ENCODE results near the gene DEDD. TPM values are rescaled to one million over a fixed set of nuclear protein-coding genes. Genes with fewer than 3 reads are reported as not detected.

DEDD gene
- total and polyA plus RNA-seq, 2 of the 13 experiments (the other 11 are each of a cell fraction or from before 2014, with no cell fraction given) = 12.6 to 27.8 TPM

- TF ChIP-seq KLF15 (CRISPR knock-in tag; IDR thresholded peaks at IDR 0.05; ENCODE audit: borderline replicate concordance) (no peak; the same call in 1 of the 2 replicates), ZSCAN31 (CRISPR knock-in tag; IDR thresholded peaks at IDR 0.05; ENCODE audit: low read depth) (peak; percentile 85), SSRP1 (CRISPR knock-in tag; IDR thresholded peaks at IDR 0.05) (no peak), MXD1 (CRISPR knock-in tag; IDR thresholded peaks at IDR 0.05) (peak; percentile 76), ZNF530 (CRISPR knock-in tag; IDR thresholded peaks at IDR 0.05; ENCODE audit: low read depth) (no peak), YY1 (IDR thresholded peaks at IDR 0.05; ENCODE audit: insufficient read depth, insufficient replicate concordance, low read depth, low read length) (peak; percentile 52), EZH2 (conservative IDR thresholded peaks at IDR 0.05; ENCODE audit: low read depth, low read length) (no peak), ZNF616 (CRISPR knock-in tag; IDR thresholded peaks at IDR 0.05; ENCODE audit: low read depth) (no peak), NCOA1 (CRISPR knock-in tag; IDR thresholded peaks at IDR 0.05) (no peak), DMAP1 (CRISPR knock-in tag; IDR thresholded peaks at IDR 0.05) (no peak), MTF2 (CRISPR knock-in tag; IDR thresholded peaks at IDR 0.05; ENCODE audit: borderline replicate concordance) (no peak), HDAC1 (CRISPR knock-in tag; IDR thresholded peaks at IDR 0.05) (peak; percentile 64), PCBP2 (optimal IDR thresholded peaks at IDR 0.05; ENCODE audit: low read depth, low read length, poor library complexity, severe bottlenecking) (no peak), SMYD3 (CRISPR knock-in tag; IDR thresholded peaks at IDR 0.05) (peak; percentile 23; the same call in 1 of the 2 replicates), ZSCAN9 (CRISPR knock-in tag; IDR thresholded peaks at IDR 0.05; ENCODE audit: borderline replicate concordance) (no peak), PAWR (CRISPR knock-in tag; IDR thresholded peaks at IDR 0.05; ENCODE audit: borderline replicate concordance) (no peak), CBFB (CRISPR knock-in tag; IDR thresholded peaks at IDR 0.05) (no peak), ZNF749 (CRISPR knock-in tag; IDR thresholded peaks at IDR 0.05; ENCODE audit: borderline replicate concordance) (no peak), ZNF839 (CRISPR knock-in tag; IDR thresholded peaks at IDR 0.05; ENCODE audit: borderline replicate concordance) (no peak), ZNF235 (CRISPR knock-in tag; IDR thresholded peaks at IDR 0.05; ENCODE audit: borderline replicate concordance) (no peak)
- TF ChIP-seq, protein P1, sequence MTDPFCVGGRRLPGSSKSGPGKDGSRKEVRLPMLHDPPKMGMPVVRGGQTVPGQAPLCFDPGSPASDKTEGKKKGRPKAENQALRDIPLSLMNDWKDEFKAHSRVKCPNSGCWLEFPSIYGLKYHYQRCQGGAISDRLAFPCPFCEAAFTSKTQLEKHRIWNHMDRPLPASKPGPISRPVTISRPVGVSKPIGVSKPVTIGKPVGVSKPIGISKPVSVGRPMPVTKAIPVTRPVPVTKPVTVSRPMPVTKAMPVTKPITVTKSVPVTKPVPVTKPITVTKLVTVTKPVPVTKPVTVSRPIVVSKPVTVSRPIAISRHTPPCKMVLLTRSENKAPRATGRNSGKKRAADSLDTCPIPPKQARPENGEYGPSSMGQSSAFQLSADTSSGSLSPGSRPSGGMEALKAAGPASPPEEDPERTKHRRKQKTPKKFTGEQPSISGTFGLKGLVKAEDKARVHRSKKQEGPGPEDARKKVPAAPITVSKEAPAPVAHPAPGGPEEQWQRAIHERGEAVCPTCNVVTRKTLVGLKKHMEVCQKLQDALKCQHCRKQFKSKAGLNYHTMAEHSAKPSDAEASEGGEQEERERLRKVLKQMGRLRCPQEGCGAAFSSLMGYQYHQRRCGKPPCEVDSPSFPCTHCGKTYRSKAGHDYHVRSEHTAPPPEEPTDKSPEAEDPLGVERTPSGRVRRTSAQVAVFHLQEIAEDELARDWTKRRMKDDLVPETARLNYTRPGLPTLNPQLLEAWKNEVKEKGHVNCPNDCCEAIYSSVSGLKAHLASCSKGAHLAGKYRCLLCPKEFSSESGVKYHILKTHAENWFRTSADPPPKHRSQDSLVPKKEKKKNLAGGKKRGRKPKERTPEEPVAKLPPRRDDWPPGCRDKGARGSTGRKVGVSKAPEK (CRISPR knock-in tag; IDR thresholded peaks at IDR 0.05; ENCODE audit: borderline replicate concordance) = no peak
- TF ChIP-seq, protein P2, sequence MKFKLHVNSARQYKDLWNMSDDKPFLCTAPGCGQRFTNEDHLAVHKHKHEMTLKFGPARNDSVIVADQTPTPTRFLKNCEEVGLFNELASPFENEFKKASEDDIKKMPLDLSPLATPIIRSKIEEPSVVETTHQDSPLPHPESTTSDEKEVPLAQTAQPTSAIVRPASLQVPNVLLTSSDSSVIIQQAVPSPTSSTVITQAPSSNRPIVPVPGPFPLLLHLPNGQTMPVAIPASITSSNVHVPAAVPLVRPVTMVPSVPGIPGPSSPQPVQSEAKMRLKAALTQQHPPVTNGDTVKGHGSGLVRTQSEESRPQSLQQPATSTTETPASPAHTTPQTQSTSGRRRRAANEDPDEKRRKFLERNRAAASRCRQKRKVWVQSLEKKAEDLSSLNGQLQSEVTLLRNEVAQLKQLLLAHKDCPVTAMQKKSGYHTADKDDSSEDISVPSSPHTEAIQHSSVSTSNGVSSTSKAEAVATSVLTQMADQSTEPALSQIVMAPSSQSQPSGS (CRISPR knock-in tag; IDR thresholded peaks at IDR 0.05) = no peak
- TF ChIP-seq, protein P3, sequence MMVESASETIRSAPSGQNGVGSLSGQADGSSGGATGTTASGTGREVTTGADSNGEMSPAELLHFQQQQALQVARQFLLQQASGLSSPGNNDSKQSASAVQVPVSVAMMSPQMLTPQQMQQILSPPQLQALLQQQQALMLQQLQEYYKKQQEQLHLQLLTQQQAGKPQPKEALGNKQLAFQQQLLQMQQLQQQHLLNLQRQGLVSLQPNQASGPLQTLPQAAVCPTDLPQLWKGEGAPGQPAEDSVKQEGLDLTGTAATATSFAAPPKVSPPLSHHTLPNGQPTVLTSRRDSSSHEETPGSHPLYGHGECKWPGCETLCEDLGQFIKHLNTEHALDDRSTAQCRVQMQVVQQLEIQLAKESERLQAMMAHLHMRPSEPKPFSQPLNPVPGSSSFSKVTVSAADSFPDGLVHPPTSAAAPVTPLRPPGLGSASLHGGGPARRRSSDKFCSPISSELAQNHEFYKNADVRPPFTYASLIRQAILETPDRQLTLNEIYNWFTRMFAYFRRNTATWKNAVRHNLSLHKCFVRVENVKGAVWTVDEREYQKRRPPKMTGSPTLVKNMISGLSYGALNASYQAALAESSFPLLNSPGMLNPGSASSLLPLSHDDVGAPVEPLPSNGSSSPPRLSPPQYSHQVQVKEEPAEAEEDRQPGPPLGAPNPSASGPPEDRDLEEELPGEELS (CRISPR knock-in tag; IDR thresholded peaks at IDR 0.05) = peak; percentile 56
Observed at GRCh38 chr1:161165742-161166668, 33.5 kb upstream of the DEDD start, which contains the start of gene PPOX (continued).

All from HepG2 (cell line).